Neutrophil (primary cell): ENCODE results near the gene CABLES1.

Source experiments
- H3K27ac ChIP-seq: fragments of 200-600 bp; sonication (generic); 2 replicates; pipeline ENCODE4 v1.5.1; 2016; ENCODE audit warnings: mild to moderate bottlenecking, moderate library complexity
- H3K27me3 ChIP-seq: fragments of 200-600 bp; sonication (generic); 2 replicates; pipeline ENCODE4 v1.6.0; 2016; ENCODE audit warnings: mild to moderate bottlenecking
- H3K36me3 ChIP-seq: fragments of 200-600 bp; sonication (generic); 2 replicates; pipeline ENCODE4 v1.5.1; 2017
- H3K4me1 ChIP-seq, 2 experiments: fragments of 200-600 bp in 1 of 2; sonication (generic) in 1 of 2; 1 replicate in 1 of 2; 2 replicates in 1 of 2; pipeline versions ENCODE4 v1.5.1 to v1.6.1; 2013 to 2016; ENCODE audit warnings: low read depth in 1 of 2, low read length in 1 of 2, mild to moderate bottlenecking in 1 of 2, moderate library complexity in 1 of 2; ENCODE audit not compliant: control insufficient read depth in 1 of 2, insufficient read depth in 1 of 2
- H3K4me3 ChIP-seq, 2 experiments: fragments of 200-600 bp in 1 of 2; sonication (generic) in 1 of 2; 1 replicate in 1 of 2; 2 replicates in 1 of 2; pipeline ENCODE4 v1.5.1; 2013 to 2016; ENCODE audit warnings: low read depth in 1 of 2, low read length in 1 of 2, mild to moderate bottlenecking in 1 of 2, moderate library complexity in 1 of 2
- H3K9me3 ChIP-seq: fragments of 200-600 bp; sonication (generic); 2 replicates; pipeline ENCODE4 v1.5.1; 2016
- CTCF ChIP-seq: fragments of 200-600 bp; sonication (generic); IDR thresholded peaks from 2 replicates; pipeline ENCODE4 v1.5.1; 2016; ENCODE audit warnings: antibody characterized with exemption

The CABLES1 gene

GRCh38 chr18:23142251-23142929, 7.1 kb downstream of the CABLES1 start:
- Histone ChIP-seq H3K4me3 (no peak overlapping the region), H3K4me1 (peaks cover 23 to 26% of the 10 kb centered on the region in 2 experiments), H3K27me3 (peaks cover 15% of the 10 kb centered on the region), H3K36me3 (no peaks in the 10 kb centered on the region), H3K9me3 (no peaks in the 10 kb centered on the region), H3K27ac (no peak overlapping the region)
- TF ChIP-seq CTCF: no peak

DNA sequence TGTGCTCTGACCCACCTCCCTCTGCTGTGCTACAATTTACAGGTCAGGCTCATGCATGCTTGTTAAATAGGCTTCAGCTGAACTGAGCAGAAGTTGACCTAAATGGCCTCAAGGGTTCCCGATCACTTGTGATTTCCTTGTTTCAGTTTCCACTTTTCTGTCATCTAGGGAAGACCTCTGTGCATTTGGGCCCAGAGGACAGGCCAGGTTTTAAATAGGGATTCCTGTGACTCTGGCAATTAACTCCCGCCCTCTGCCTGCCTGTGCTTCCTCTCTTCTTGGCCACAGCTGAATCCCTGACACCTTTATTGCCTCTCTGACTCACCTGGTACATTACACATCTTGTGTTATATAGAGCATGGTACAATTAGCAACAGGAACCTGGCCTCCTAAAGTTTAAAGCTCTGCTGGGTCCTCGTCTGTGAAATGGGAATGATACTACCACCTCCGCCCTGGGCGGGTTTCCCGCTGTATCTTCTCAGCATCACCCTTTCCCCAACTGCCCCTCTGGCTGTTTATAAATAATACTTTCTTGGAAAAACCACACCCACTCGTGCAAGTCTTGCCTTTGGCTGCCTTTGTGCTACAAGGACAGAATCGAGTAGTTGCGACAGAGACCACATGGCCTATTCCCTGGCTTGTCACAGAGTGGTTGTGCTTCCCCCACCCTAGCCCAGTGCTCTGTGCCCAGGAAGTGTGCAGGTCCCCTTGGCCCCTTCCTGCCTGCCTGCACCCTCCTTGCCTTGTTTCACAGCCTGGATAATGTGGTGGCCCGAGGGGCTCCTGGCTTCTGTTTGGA, 7.9 kb downstream of the CABLES1 start:
- H3K27me3 ChIP-seq: peaks cover 7% of the 10 kb centered on the region
- no peaks in the 10 kb centered on the region for H3K9me3 ChIP-seq

GRCh38 chr18:23143815-23144261, 8.6 kb downstream of the CABLES1 start:
- H3K9me3 ChIP-seq: no peaks in the 10 kb centered on the region
- no peak for TF ChIP-seq CTCF
- H3K27ac ChIP-seq: no peak overlapping the region
- peaks cover 19 to 23% of the 10 kb centered on the region in 2 experiments for H3K4me1 ChIP-seq
- H3K4me3 ChIP-seq: no peak overlapping the region
- H3K36me3 ChIP-seq: no peaks in the 10 kb centered on the region
- H3K27me3 ChIP-seq: peaks cover under 1% of the 10 kb centered on the region

More for the DNA sequence above, 7.9 kb downstream of the CABLES1 start:
- no peaks in the 10 kb centered on the region for H3K36me3 ChIP-seq
- no peak for TF ChIP-seq CTCF
- no peak overlapping the region for H3K27ac ChIP-seq
- no peak overlapping the region for H3K4me3 ChIP-seq
- peaks cover 19 to 23% of the 10 kb centered on the region in 2 experiments for H3K4me1 ChIP-seq

DNA sequence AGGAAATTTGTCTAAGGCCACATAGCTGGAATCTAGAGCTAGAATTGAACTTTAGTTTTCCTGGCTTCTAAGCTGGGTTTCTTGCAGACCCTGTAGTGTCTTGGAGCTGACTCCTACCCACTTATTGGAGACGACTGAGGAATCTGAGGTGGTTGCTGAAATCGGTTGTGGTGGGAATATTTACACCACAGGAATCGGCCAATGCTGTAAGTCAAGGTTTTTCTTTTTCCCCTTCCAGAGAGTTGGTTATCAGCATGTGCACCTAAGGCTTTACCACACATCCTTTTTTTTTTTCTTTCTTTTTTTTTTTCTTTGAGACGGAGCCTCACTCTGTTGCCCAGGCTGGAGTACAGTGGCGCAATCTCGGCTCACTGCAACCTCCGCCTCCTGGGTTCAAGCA, 9.4 kb downstream of the CABLES1 start:
- Histone ChIP-seq H3K36me3 (no peaks in the 10 kb centered on the region), H3K27me3 (no peaks in the 10 kb centered on the region), H3K27ac (no peak overlapping the region), H3K4me3 (no peak overlapping the region), H3K9me3 (no peaks in the 10 kb centered on the region), H3K4me1 (peaks cover 19 to 23% of the 10 kb centered on the region in 2 experiments)
- no peak for TF ChIP-seq CTCF

DNA sequence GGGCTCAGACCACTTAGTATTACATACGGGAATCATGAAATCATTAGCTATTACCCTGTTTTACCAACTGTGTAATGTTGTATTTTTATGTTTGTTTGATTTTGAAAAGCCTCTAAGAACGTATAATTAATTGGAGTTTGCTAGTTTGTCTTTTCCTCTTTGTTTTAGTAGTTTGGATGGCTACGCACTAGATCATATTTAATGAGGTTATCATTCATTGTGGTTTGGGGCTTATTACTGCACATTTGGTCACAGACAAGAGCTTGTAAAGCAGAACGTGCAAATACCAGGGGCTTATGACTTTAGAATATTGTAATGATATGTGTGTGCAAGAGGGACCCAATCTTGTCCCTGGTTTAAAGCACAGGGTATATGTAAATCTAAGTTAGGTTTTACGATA, 10.3 kb downstream of the CABLES1 start:
- Histone ChIP-seq H3K27me3 (no peaks in the 10 kb centered on the region), H3K4me1 (peaks cover 19 to 23% of the 10 kb centered on the region in 2 experiments), H3K4me3 (no peak overlapping the region), H3K27ac (no peak overlapping the region), H3K9me3 (no peaks in the 10 kb centered on the region), H3K36me3 (no peaks in the 10 kb centered on the region)
- TF ChIP-seq CTCF: no peak
